NCI-H510A treated with DMSO at 0.1 percent for 48 hours (cell line): ENCODE data around the gene MTA3.

Experiments used
- DNase-seq: peaks from one replicate; lab custom pipeline; 2025; lab: John Stamatoyannopoulos, UW

Gene MTA3

GRCh38 chr2:42787424-42787787 is 219.0 kb downstream of the MTA3 start:
- DNase-seq: no peak

- DNase-seq: no peak
Observed at GRCh38 chr2:42787788-42788477, 219.5 kb downstream of the MTA3 start.

GRCh38 chr2:42788478-42788793 is 220.0 kb downstream of the MTA3 start:
- DNase-seq: no peak

GRCh38 chr2:42788882-42789281 is 220.4 kb downstream of the MTA3 start:
- no peak for DNase-seq

- DNase-seq: no peak
Observed at GRCh38 chr2:42789751-42790150, 221.3 kb downstream of the MTA3 start.

GRCh38 chr2:42791606-42792005 is 223.2 kb downstream of the MTA3 start:
- no peak for DNase-seq

GRCh38 chr2:42792087-42792582 is 223.7 kb downstream of the MTA3 start:
- peak; percentile 19 for DNase-seq

- no peak for DNase-seq
Observed at GRCh38 chr2:42792583-42793333, 224.3 kb downstream of the MTA3 start, which contains the start of gene HAAO. TSS of gene HAAO (minus strand) at chr2:42792583. CDS start at chr2:42792536, 47 bp downstream.

GRCh38 chr2:42793334-42794270 is 225.2 kb downstream of the MTA3 start:
- DNase-seq: no peak

- peak; percentile 51 for DNase-seq
Observed at GRCh38 chr2:42794271-42795046, 226.0 kb downstream of the MTA3 start.

- DNase-seq: no peak
Observed at GRCh38 chr2:42795275-42795674, 226.8 kb downstream of the MTA3 start.

GRCh38 chr2:42795841-42796301 is 227.4 kb downstream of the MTA3 start:
- no peak for DNase-seq

- DNase-seq: no peak
Observed at GRCh38 chr2:42796427-42797248, 228.2 kb downstream of the MTA3 start.

GRCh38 chr2:42797281-42797680 is 228.8 kb downstream of the MTA3 start:
- DNase-seq: no peak

GRCh38 chr2:42799881-42800280 is 231.4 kb downstream of the MTA3 start:
- DNase-seq: no peak

GRCh38 chr2:42800461-42800962 is 232.1 kb downstream of the MTA3 start:
- no peak for DNase-seq

- DNase-seq: no peak
Observed at GRCh38 chr2:42800981-42801380, 232.5 kb downstream of the MTA3 start.

GRCh38 chr2:42801381-42801780 is 232.9 kb downstream of the MTA3 start:
- DNase-seq: no peak

GRCh38 chr2:42802150-42802549 is 233.7 kb downstream of the MTA3 start:
- DNase-seq: no peak

GRCh38 chr2:42804338-42804737 is 235.9 kb downstream of the MTA3 start:
- no peak for DNase-seq
